Measurements from ENCODE around the gene HLCS.

DNA sequence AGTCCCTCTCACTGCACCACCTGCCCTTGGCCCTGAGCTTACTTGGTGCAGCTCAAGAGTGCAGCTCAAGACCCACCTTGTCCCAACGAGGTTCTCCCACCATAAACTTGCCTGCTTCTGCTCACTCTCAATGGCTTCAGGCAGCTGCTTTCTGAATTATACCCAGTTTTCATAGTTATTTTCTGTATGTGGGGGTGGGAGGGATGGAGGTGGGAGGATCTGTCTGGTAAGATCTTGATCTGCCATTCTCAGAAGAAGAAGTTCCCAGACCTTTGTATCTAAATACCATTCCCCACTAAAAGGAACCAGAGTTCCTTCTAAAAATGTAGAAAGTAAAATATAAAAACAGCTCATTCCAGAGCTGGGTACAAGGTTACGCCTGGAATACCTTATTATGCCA, 156.0 kb downstream of the HLCS start:
- TF ChIP-seq TAF1 (IDR thresholded peaks at IDR 0.05; ENCODE audit: borderline replicate concordance, low read depth, low read length): no peak
- TF ChIP-seq POLR2A (IDR thresholded peaks at IDR 0.05; ENCODE audit: low read depth, low read length): no peak
- TF ChIP-seq POLR2AphosphoS5 (IDR thresholded peaks at IDR 0.05; ENCODE audit: low read depth, low read length): no peak

All from GM12892 (cell line).